SH-SY5Y (cell line): Measurements from ENCODE around the gene SLC2A8.

ENCODE experiments used
- GATA2 ChIP-seq: IDR thresholded peaks from 2 replicates; pipeline ENCODE4 v1.6.1; 2011; ENCODE audit warnings: mild to moderate bottlenecking, low read depth, low read length
- GATA3 ChIP-seq: IDR thresholded peaks from 2 replicates; pipeline ENCODE4 v1.6.1; 2011; ENCODE audit warnings: low read depth, mild to moderate bottlenecking, low read length, moderate library complexity

- TF ChIP-seq GATA2: no peak
- TF ChIP-seq GATA3: no peak
Observed at GRCh38 chr9:127386249-127386648, 10.7 kb upstream of the SLC2A8 start.
